LoVo (cell line): Measurements from ENCODE around the gene ZNF70.

Experiments
- DNase-seq: peaks from one replicate; pipeline ENCODE4 v3.0.0-alpha.2; 2016; ENCODE audit warnings: low spot score

ZNF70 gene

DNA sequence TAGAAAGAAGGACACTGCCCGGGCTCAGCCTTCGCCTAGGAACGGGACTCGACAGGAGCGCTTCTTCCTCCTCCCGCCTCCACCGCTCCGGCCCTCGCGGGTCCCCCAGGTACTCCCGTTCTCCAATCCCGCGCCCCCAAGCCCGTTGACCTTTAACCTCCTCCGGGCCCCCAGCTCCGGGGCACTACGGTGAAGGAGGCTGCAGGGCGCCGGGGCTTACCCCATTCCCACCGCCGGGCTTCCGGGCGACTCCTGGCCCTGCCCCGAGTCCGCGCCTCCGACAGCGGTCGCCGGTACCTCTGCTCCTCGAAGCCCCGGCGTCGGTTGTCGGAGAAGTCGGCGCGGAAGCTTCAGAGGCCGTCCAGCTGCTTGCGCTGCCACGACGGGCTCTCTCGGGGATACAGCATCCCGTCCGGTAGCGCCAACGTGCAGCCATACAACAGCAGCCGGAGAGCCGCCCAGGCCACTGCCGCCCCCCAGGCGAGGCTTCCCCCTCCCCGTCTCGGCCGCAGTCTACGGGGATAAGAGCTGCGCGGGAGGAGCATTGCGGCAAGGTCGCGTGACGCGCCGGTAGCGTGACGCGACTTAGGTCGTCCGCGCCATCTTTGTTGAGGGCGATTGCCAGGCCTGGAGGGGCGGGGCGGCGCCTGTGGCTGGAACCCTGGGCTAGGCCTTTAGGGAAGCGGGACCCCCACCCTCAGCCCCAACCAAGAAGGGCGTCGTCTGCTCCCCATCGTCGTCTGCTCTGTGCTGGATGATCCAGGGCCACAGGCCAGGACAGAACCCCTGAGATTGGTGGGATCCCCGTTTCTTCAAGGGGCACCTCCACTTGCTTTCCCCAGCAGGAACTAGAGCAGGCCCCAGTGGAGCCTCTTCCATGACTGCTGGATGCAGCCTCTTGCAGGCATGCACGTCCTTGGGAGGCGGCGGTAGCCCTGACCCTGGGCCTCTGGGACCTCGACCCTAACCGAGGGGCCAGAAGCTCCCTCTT is 33.8 kb downstream of the ZNF70 start:
- peak; percentile 84 for DNase-seq

GRCh38 chr22:23715806-23716375 is 35.0 kb downstream of the ZNF70 start:
- DNase-seq, result no peak

- DNase-seq, result no peak
These were observed 36.0 kb downstream of the ZNF70 start for GRCh38 chr22:23714596-23715578.

GRCh38 chr22:23713696-23714595 is 37.0 kb downstream of the ZNF70 start:
- DNase-seq, result no peak

- no peak for DNase-seq
These were observed 38.7 kb downstream of the ZNF70 start for GRCh38 chr22:23712256-23712655.

GRCh38 chr22:23709107-23709506 is 41.8 kb downstream of the ZNF70 start:
- no peak for DNase-seq

GRCh38 chr22:23708270-23708669 is 42.6 kb downstream of the ZNF70 start:
- DNase-seq, result no peak

- no peak for DNase-seq
These were observed 45.6 kb downstream of the ZNF70 start for GRCh38 chr22:23705358-23705757.

GRCh38 chr22:23704829-23705228 is 46.1 kb downstream of the ZNF70 start:
- no peak for DNase-seq

DNA sequence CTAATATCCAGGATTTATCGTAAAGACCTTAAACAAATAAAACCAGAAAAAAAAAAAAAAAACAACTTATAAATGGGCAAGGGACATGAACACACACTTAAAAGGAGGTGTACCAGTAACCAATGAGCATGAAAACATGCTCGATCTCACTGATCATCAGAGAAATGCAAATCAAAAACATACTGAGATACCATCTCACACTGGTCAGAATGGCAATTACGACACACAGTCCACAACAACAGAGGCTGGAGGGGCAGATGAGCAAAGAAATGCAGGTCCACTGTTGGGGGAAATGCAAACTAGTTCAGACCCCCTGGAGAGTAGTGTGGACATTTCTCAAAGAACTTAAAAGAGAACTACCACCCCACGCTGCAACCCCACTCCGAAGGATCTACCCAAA is 46.9 kb downstream of the ZNF70 start:
- DNase-seq, result no peak

GRCh38 chr22:23700706-23701105 is 50.2 kb downstream of the ZNF70 start:
- DNase-seq, result no peak

GRCh38 chr22:23698673-23699235 is 52.2 kb downstream of the ZNF70 start:
- DNase-seq, result no peak

DNA sequence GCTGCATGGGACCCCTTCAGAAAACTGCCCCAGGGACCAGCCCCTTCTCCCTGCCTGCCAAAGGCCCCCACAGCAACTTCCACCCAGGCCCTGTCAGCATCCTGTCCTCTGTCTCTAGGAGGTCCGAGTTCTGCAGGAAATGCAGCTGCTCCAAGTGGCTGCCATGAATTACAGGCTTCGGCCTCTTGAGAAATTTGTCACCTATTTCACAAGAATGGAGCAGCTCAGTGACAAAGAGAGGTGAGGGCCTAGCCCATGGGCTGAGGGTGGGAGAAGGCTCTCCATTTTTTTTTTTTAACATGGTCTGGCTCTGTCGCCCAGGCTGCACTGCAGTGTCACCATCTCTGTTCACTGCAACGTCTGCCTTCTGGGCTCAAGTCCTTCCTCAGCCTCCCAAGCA is 52.8 kb downstream of the ZNF70 start:
- DNase-seq, result no peak

DNA sequence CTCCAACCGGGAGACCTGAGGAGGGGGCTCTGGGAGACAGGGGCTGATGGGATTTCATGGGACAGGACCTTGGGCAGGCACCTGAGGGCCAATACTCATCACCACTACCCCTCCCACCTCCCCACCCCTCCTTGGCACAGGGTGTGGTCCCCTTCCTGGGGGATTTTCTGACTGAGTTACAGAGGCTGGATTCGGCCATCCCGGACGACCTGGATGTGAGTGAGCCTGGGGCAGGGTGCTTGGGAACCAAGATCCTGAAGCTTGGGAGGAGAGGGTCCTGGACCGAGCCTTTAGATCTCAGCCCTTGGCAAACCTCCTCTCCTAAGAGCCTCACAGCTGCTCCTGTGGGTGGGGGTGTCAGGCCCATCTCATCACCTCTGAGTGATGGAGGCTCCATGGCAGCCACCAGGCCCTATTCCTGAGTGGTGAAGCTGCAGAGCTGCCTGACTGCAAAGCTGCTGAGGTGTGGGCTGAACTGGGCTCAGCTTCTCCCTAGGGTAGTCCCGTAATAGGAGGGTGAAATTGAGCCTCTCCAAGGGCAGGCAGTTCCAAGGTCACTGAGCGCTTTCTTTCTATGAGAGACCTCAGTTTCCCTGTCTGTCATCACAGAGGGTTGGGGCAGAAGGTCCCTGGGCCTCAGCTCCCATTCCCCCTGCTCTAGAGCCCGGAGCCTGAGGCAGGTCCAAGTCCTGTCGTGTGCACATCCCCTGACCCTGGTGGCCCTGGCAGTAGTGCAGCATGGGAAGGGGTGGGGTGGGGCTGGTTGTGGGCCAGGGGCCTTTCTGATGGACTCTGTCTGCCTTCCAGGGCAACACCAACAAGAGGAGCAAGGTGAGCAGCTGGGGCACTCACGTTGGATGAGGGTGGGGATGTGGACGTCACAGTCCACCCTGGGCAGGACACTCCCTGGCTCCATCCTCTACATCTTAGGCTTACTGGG is 53.6 kb downstream of the ZNF70 start:
- no peak for DNase-seq

- DNase-seq, result no peak
These were observed 54.5 kb downstream of the ZNF70 start for GRCh38 chr22:23696326-23696851.

GRCh38 chr22:23695571-23696325 is 55.2 kb downstream of the ZNF70 start:
- DNase-seq, result no peak

GRCh38 chr22:23695141-23695540 is 55.8 kb downstream of the ZNF70 start:
- no peak for DNase-seq

DNA sequence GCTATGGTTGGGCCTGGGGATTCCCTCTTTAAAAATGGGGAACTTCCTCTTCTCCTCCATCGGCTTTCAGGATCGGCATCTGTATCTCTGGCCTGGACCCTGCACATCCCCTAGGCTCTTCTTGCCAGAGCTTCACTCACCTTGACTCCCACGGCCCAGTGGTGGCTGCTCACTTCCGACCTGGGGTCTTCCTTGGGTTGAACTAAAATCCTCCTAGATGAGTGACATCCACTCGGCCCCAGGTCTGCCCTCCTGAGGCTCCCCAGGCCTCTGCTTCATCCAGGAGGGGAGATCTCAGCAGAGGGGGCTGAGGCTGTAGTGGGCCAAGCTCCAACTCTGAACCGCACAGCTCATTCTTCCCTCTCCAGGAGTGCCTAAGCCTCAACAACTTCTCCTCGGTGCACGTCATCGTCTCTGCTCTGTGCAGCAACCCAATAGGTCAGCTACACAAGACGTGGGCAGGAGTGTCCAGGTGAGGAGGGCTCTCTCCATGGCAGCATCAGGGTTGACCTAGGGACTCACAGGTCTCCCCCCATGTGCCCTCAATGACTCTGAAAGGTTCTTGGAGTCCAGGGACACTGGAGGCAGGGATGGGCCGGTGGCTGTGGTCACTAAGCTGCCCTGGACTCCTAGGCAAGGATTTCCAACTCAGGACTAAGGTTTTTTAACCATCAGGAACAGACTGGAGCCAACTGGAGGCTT is 56.8 kb downstream of the ZNF70 start:
- no peak for DNase-seq
